ENCODE measurements around the gene ENPEP.

DNA sequence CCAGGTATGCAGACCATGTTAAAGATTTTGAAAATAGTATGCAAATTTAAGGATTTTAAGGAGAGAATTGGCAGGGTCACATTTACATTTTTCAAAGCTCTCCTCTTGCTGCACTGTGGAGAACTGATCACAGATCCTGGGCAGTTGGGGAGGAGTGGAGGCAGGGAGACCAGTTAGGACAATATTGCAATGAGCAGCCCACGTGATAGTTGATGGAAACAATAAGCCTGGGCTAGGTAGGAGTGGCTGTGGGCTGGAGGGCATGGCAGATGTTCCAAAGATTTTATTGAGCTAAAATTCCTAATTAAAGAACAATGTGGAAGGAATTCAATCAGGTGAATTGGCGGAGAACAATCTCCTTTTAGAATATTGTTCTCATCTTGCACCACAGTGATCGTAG is 50.6 kb downstream of the ENPEP start:
- TF ChIP-seq CTCF (IDR thresholded peaks at IDR 0.05) (no peak), EP300 (IDR thresholded peaks at IDR 0.05) (no peak)

Measured in tibial nerve (tissue), 4 donors.